ENCODE measurements around the gene ZNF592.

ZNF592 gene

DNA sequence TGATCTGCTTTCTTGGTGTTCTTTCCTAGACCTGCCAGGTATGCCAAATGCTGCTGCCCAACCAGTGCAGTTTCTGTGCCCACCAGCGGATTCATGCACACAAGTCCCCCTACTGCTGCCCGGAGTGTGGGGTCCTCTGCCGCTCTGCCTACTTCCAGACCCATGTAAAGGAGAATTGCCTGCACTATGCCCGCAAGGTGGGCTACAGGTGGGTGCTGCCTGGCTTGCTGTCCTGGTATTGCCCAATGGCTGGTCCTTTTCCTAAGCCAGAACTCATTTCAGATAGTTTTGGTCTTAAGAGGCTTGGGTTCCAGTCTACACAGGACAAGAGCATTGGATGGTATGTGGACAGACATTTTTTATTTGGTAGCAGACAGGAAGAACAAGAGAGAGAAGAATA, 42.3 kb downstream of the ZNF592 start:
- H3K27ac ChIP-seq (ENCODE audit: insufficient read depth, low read depth, low read length, poor library complexity, severe bottlenecking): no peak overlapping the region
- no peaks in the 10 kb centered on the region for H3K27me3 ChIP-seq (ENCODE audit: control insufficient read depth, insufficient read depth, low read length, poor library complexity, severe bottlenecking)
- H3K9me3 ChIP-seq (ENCODE audit: control insufficient read depth, low read length): no peaks in the 10 kb centered on the region
- WGBS, 2 experiments: 93 to 97% methylated on average over 4 of the region's 4 CpGs
- H3K4me1 ChIP-seq (ENCODE audit: control insufficient read depth, insufficient read depth, low read length): peaks cover 4% of the 10 kb centered on the region
- H3K36me3 ChIP-seq (ENCODE audit: control insufficient read depth, insufficient read depth, low read length): peaks cover 10% of the 10 kb centered on the region
- H3K4me3 ChIP-seq (ENCODE audit: insufficient read depth, low read depth, low read length): no peak overlapping the region

DNA sequence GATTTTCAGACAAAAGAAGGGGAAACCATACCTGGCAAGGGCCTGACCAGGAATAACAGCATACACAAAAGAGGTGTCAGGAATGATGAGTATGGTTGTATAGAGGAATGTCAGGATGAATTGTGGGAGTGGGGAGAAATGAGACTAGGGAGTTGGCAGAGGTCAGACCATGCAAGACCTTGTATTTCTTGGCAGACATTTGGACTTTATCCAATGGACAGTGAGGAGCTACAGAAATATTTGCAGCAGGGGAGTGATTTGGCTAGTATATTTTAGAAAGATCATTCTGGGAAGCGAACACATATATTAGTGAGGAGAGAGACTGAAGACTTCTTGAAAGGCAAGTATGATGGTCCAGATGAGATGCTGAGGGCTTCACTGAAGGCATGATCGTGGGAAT, 43.4 kb downstream of the ZNF592 start:
- peaks cover 5% of the 10 kb centered on the region for H3K36me3 ChIP-seq (ENCODE audit: control insufficient read depth, insufficient read depth, low read length)
- 94% methylated on average over 2 of the region's 2 CpGs for WGBS, 2 experiments

DNA sequence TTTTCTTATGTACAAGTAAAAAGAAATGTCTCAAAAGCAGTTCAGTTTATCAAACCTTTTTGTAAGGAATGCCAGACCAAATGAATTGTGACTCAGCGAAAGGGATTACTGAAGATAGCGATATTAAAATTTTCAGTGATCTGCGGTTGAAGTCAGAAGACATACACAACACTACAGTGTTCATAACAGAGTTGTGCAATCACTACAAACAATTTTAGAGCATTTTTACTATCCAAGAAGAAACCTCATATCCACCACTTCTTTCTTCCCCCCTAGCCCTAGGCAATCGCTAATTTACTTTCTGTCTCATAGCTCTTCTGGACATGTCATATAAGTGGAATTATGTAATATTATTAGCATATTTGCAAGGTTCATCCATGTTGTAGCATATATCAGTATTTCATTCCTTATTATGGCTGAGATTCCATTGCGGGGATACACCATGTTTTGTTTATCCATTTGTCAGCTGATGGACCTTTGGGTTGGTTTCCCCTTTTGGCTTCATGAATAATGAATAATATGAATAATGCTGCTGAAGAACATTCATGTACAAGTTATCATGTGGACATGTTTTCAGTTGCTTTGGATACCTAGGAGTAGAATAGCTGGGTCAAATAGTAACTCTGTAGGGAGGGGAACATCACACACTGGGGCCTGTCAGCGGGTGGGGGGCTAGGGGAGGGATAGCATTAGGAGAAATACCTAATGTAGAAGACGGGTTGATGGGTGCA, 45.2 kb downstream of the ZNF592 start:
- Histone ChIP-seq H3K27me3 (ENCODE audit: control insufficient read depth, insufficient read depth, low read length, poor library complexity, severe bottlenecking) (no peaks in the 10 kb centered on the region), H3K9me3 (ENCODE audit: control insufficient read depth, low read length) (no peaks in the 10 kb centered on the region), H3K27ac (ENCODE audit: insufficient read depth, low read depth, low read length, poor library complexity, severe bottlenecking) (no peak overlapping the region), H3K4me3 (ENCODE audit: insufficient read depth, low read depth, low read length) (no peak overlapping the region), H3K4me1 (ENCODE audit: control insufficient read depth, insufficient read depth, low read length) (peaks cover 4% of the 10 kb centered on the region), H3K36me3 (ENCODE audit: control insufficient read depth, insufficient read depth, low read length) (peaks cover 10% of the 10 kb centered on the region)
- WGBS, 2 experiments: 95% methylated on average over 5 to 7 of the region's 7 CpGs

More for the DNA sequence above, 43.4 kb downstream of the ZNF592 start:
- no peak overlapping the region for H3K27ac ChIP-seq (ENCODE audit: insufficient read depth, low read depth, low read length, poor library complexity, severe bottlenecking)
- no peaks in the 10 kb centered on the region for H3K27me3 ChIP-seq (ENCODE audit: control insufficient read depth, insufficient read depth, low read length, poor library complexity, severe bottlenecking)
- no peaks in the 10 kb centered on the region for H3K9me3 ChIP-seq (ENCODE audit: control insufficient read depth, low read length)
- peaks cover 4% of the 10 kb centered on the region for H3K4me1 ChIP-seq (ENCODE audit: control insufficient read depth, insufficient read depth, low read length)
- H3K4me3 ChIP-seq (ENCODE audit: insufficient read depth, low read depth, low read length): no peak overlapping the region

DNA sequence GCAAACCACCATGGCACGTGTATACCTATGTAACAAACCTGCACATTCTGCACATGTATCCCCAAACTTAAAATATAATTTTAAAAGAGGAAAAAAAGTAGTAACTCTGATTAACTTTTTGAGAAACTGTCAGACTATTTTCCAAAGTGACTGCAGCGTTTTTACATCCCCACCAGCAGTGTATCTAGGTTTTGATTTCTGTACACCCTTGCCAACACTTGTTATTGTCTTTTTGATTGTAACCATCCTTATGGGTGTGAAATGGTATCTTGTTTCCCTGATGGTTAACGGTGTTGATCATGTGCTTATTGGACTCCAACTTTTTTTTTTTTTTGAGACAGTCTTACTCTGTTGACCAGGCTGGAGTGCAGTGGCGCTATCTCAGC, 45.8 kb downstream of the ZNF592 start:
- Histone ChIP-seq H3K36me3 (ENCODE audit: control insufficient read depth, insufficient read depth, low read length) (peaks cover 14% of the 10 kb centered on the region), H3K4me1 (ENCODE audit: control insufficient read depth, insufficient read depth, low read length) (peaks cover 4% of the 10 kb centered on the region), H3K27me3 (ENCODE audit: control insufficient read depth, insufficient read depth, low read length, poor library complexity, severe bottlenecking) (no peaks in the 10 kb centered on the region), H3K9me3 (ENCODE audit: control insufficient read depth, low read length) (no peaks in the 10 kb centered on the region), H3K4me3 (ENCODE audit: insufficient read depth, low read depth, low read length) (no peak overlapping the region), H3K27ac (ENCODE audit: insufficient read depth, low read depth, low read length, poor library complexity, severe bottlenecking) (no peak overlapping the region)
- WGBS, 2 experiments: 95% methylated on average over 3 to 4 of the region's 4 CpGs

DNA sequence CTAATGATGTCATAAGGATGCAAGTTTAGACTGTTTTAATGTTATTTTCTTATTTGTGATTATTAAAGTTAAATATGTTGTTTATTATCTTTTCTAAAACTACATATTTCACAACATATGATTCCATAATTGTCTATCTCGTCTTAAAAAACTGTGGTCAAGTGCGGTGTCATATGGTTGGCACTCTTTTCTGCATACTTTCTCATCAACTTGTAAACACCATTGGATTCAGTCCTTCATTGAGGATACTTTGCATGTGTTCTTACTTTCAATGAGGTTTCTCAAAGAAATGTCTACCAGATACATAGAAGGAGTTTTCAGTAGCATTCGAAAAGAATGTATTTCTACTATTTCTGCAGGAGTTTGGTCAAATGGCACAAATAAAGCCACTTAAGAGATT, 46.8 kb downstream of the ZNF592 start:
- H3K4me1 ChIP-seq (ENCODE audit: control insufficient read depth, insufficient read depth, low read length): no peaks in the 10 kb centered on the region
- H3K9me3 ChIP-seq (ENCODE audit: control insufficient read depth, low read length): no peaks in the 10 kb centered on the region
- peaks cover 21% of the 10 kb centered on the region for H3K36me3 ChIP-seq (ENCODE audit: control insufficient read depth, insufficient read depth, low read length)
- 97 to 98% methylated on average over 3 of the region's 3 CpGs for WGBS, 2 experiments
- no peak overlapping the region for H3K4me3 ChIP-seq (ENCODE audit: insufficient read depth, low read depth, low read length)
- H3K27me3 ChIP-seq (ENCODE audit: control insufficient read depth, insufficient read depth, low read length, poor library complexity, severe bottlenecking): no peaks in the 10 kb centered on the region
- H3K27ac ChIP-seq (ENCODE audit: insufficient read depth, low read depth, low read length, poor library complexity, severe bottlenecking): no peak overlapping the region

DNA sequence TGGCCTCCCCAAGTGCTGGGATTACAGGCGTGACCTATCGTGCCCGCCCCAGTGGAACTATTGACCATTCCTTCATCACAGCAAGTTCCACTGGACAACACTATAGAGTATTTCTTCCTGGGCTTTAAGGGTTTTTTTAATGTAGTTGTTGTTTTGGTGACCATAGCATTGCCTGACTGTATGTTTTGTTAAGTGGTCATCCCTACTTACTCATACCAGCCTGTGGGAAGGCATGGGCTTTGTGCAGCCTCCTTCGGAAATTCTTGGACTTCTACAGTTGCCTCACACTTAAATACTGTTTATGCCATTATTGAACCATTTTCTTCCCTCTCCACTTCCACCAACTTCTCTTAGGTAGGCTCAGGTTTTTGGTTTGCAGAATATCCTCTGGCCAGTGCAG, 48.8 kb downstream of the ZNF592 start:
- Histone ChIP-seq H3K4me1 (ENCODE audit: control insufficient read depth, insufficient read depth, low read length) (no peaks in the 10 kb centered on the region), H3K27me3 (ENCODE audit: control insufficient read depth, insufficient read depth, low read length, poor library complexity, severe bottlenecking) (no peaks in the 10 kb centered on the region), H3K27ac (ENCODE audit: insufficient read depth, low read depth, low read length, poor library complexity, severe bottlenecking) (no peak overlapping the region), H3K9me3 (ENCODE audit: control insufficient read depth, low read length) (no peaks in the 10 kb centered on the region), H3K4me3 (ENCODE audit: insufficient read depth, low read depth, low read length) (no peak overlapping the region), H3K36me3 (ENCODE audit: control insufficient read depth, insufficient read depth, low read length) (peaks cover 26% of the 10 kb centered on the region)
- 97 to 98% methylated on average over 4 of the region's 4 CpGs for WGBS, 2 experiments

DNA sequence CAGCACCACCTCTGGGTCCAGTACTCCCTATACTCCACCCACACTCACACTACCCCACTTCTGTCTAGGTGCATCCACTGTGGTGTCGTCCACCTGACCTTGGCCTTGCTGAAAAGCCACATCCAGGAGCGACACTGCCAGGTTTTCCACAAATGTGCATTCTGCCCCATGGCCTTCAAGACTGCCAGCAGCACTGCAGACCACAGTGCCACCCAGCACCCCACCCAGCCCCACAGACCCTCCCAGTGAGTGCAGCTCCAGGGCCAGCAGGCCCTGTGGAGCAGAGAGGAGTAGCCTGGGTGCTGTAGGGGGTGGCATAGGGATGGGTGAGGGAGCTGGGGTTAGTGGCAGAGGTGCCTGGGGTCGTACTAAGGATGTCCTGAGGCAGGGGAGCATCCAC, 49.4 kb downstream of the ZNF592 start:
- no peaks in the 10 kb centered on the region for H3K4me1 ChIP-seq (ENCODE audit: control insufficient read depth, insufficient read depth, low read length)
- no peaks in the 10 kb centered on the region for H3K9me3 ChIP-seq (ENCODE audit: control insufficient read depth, low read length)
- peaks cover 26% of the 10 kb centered on the region for H3K36me3 ChIP-seq (ENCODE audit: control insufficient read depth, insufficient read depth, low read length)
- H3K4me3 ChIP-seq (ENCODE audit: insufficient read depth, low read depth, low read length): no peak overlapping the region
- WGBS, 2 experiments: 93 to 96% methylated on average over 3 of the region's 3 CpGs
- no peaks in the 10 kb centered on the region for H3K27me3 ChIP-seq (ENCODE audit: control insufficient read depth, insufficient read depth, low read length, poor library complexity, severe bottlenecking)
- H3K27ac ChIP-seq (ENCODE audit: insufficient read depth, low read depth, low read length, poor library complexity, severe bottlenecking): no peak overlapping the region

DNA sequence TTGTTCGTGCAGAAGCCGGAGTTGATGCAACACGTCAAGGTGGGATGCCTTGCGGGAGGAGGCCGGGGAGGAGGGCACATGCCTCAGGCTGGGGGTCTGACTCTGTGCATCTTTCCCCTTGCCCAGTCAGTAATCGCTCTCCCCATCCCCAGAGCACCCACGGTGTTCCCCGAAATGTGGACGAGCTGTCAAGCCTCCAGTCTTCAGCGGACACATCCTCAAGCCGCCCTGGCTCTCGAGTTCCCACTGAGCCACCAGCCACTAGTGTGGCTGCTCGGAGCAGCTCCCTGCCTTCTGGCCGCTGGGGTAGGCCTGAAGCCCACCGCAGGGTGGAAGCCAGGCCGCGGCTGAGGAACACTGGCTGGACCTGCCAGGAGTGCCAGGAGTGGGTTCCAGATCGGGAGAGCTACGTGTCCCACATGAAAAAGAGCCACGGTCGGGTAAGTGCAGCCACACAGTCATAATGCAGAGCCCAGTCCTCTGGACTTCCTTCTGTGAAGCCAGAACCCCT, 50.1 kb downstream of the ZNF592 start:
- WGBS, 2 experiments: 96% methylated on average over 21 of the region's 21 CpGs
- Histone ChIP-seq H3K36me3 (ENCODE audit: control insufficient read depth, insufficient read depth, low read length) (peaks cover 26% of the 10 kb centered on the region), H3K4me1 (ENCODE audit: control insufficient read depth, insufficient read depth, low read length) (no peaks in the 10 kb centered on the region), H3K27ac (ENCODE audit: insufficient read depth, low read depth, low read length, poor library complexity, severe bottlenecking) (no peak overlapping the region), H3K4me3 (ENCODE audit: insufficient read depth, low read depth, low read length) (no peak overlapping the region), H3K9me3 (ENCODE audit: control insufficient read depth, low read length) (no peaks in the 10 kb centered on the region), H3K27me3 (ENCODE audit: control insufficient read depth, insufficient read depth, low read length, poor library complexity, severe bottlenecking) (no peaks in the 10 kb centered on the region)

DNA sequence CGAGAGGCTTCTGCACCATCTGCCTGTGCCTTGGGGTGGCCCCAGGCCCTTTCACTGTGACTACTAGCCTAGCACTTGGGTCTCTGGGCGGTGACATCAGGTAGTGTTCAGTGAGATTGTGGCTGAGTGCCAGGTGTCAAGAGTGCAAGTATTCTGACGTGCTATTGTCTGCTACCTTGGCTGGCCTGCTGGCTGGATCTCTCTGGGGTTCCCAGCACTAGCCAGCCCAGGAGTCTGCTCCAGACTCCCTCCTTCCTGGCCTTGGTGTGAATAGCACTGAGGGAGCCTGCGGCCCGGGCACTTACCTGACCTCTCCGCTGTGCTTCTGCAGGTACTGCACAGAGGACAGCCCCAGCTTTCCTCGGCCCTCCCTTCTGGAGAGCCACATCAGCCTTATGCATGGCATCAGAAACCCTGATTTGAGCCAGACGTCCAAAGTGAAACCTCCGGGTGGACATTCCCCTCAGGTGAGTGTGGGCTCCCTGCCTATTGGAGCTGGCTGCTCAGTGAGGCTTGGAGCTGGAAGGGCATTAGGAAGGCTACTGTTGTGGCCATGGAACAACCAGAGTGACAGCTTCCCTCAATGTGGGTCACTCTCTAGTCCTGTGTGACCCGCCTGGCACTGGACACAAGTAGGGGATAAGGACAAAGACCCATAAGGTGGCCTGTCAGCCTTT, 51.3 kb downstream of the ZNF592 start:
- H3K36me3 ChIP-seq (ENCODE audit: control insufficient read depth, insufficient read depth, low read length): peaks cover 26% of the 10 kb centered on the region
- WGBS, 2 experiments: 93 to 95% methylated on average over 10 of the region's 10 CpGs
- H3K27me3 ChIP-seq (ENCODE audit: control insufficient read depth, insufficient read depth, low read length, poor library complexity, severe bottlenecking): no peaks in the 10 kb centered on the region
- no peak overlapping the region for H3K4me3 ChIP-seq (ENCODE audit: insufficient read depth, low read depth, low read length)
- no peaks in the 10 kb centered on the region for H3K9me3 ChIP-seq (ENCODE audit: control insufficient read depth, low read length)
- H3K4me1 ChIP-seq (ENCODE audit: control insufficient read depth, insufficient read depth, low read length): no peaks in the 10 kb centered on the region
- H3K27ac ChIP-seq (ENCODE audit: insufficient read depth, low read depth, low read length, poor library complexity, severe bottlenecking): no peak overlapping the region

DNA sequence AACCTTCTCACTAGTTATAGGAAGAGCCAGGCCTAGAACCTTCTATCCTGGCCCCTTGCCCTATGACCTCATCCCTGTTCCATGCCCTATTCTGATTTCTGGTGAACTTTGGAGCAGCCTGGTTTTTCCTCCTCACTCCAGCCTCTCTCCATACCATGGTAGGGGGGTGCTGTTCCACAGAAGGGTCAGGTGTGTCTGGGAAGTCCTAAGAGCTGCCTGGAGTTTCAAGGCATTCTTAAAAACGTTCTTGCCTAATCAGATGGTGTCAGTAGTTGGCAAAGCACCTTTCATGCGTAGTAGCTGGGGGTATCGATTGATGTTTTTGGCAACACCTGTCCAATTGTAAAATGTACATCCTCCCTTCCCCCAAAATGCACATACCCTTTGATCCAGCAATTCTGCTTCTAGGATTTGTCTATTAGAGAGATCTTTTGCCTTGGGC, 52.0 kb downstream of the ZNF592 start:
- H3K36me3 ChIP-seq (ENCODE audit: control insufficient read depth, insufficient read depth, low read length): peaks cover 26% of the 10 kb centered on the region
- WGBS, 2 experiments: 92 to 93% methylated on average over 3 of the region's 3 CpGs
- no peak overlapping the region for H3K4me3 ChIP-seq (ENCODE audit: insufficient read depth, low read depth, low read length)
- H3K9me3 ChIP-seq (ENCODE audit: control insufficient read depth, low read length): no peaks in the 10 kb centered on the region
- H3K27me3 ChIP-seq (ENCODE audit: control insufficient read depth, insufficient read depth, low read length, poor library complexity, severe bottlenecking): no peaks in the 10 kb centered on the region
- no peaks in the 10 kb centered on the region for H3K4me1 ChIP-seq (ENCODE audit: control insufficient read depth, insufficient read depth, low read length)
- no peak overlapping the region for H3K27ac ChIP-seq (ENCODE audit: insufficient read depth, low read depth, low read length, poor library complexity, severe bottlenecking)
